ENCODE data around the gene TOR3A.

GRCh38 chr1:179090522-179090921 is 8.7 kb downstream of the TOR3A start:
- TF ChIP-seq EGR1 (IDR thresholded peaks at IDR 0.05; ENCODE audit: low read depth) = no peak
- no peak for TF ChIP-seq POLR2A (IDR thresholded peaks at IDR 0.05; ENCODE audit: borderline replicate concordance, extremely low read depth, insufficient read depth, insufficient read length)
- no peak for TF ChIP-seq EZH2 (IDR thresholded peaks at IDR 0.05)
- TF ChIP-seq CTCF (IDR thresholded peaks at IDR 0.05 in 2 of 3, conservative IDR thresholded peaks at IDR 0.05 in 1 of 3; ENCODE audit: borderline replicate concordance in 1 of 3, insufficient read depth in 1 of 3, low read depth in 2 of 3, low read length in 2 of 3) = no peak; a peak in 1 of 6 replicates
- TF ChIP-seq REST (IDR thresholded peaks at IDR 0.05; ENCODE audit: low read depth) = no peak
- TF ChIP-seq EZH2phosphoT487 (IDR thresholded peaks at IDR 0.05; ENCODE audit: borderline replicate concordance) = no peak
- no peak for TF ChIP-seq POLR2AphosphoS5 (IDR thresholded peaks at IDR 0.05; ENCODE audit: low read depth, low read length)
- TF ChIP-seq TCF7L2 (IDR thresholded peaks at IDR 0.05; ENCODE audit: borderline replicate concordance, extremely low read depth, insufficient read depth, insufficient read length) = no peak

Measured in HCT116 (cell line).